Measurements from ENCODE around the gene MIAT.

- TF ChIP-seq, protein P1, sequence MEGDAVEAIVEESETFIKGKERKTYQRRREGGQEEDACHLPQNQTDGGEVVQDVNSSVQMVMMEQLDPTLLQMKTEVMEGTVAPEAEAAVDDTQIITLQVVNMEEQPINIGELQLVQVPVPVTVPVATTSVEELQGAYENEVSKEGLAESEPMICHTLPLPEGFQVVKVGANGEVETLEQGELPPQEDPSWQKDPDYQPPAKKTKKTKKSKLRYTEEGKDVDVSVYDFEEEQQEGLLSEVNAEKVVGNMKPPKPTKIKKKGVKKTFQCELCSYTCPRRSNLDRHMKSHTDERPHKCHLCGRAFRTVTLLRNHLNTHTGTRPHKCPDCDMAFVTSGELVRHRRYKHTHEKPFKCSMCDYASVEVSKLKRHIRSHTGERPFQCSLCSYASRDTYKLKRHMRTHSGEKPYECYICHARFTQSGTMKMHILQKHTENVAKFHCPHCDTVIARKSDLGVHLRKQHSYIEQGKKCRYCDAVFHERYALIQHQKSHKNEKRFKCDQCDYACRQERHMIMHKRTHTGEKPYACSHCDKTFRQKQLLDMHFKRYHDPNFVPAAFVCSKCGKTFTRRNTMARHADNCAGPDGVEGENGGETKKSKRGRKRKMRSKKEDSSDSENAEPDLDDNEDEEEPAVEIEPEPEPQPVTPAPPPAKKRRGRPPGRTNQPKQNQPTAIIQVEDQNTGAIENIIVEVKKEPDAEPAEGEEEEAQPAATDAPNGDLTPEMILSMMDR (IDR thresholded peaks at IDR 0.05) = no peak
- TF ChIP-seq POLR2A (IDR thresholded peaks at IDR 0.05) = no peak
Observed at GRCh38 chr22:26660961-26661578, 3.7 kb downstream of the MIAT start.

All from tibial nerve (tissue), 3 donors.